A549 (cell line): ENCODE results near the gene SIGLEC7. TPM values are rescaled to one million over a fixed set of nuclear protein-coding genes. Genes with fewer than 3 reads are reported as not detected.

Source experiments
- ATAC-seq, 2 experiments: fragments of 200-7000 bp in 1 of 2; fragments of >200 bp in 1 of 2; cut with Nextera tagmentation in 1 of 2; cut with Tn5 transposase in 1 of 2; 3 replicates each; pipeline versions ENCODE4 v1.8.0 to v1.9.1; 2018 to 2020; ENCODE audit warnings: mild to moderate bottlenecking in 1 of 2, moderate library complexity in 1 of 2
- CTCF ChIA-PET: fragments of 300-600 bp; sonication (Branson Sonifier 250); formaldehyde crosslinking; extraction: SDS; loops from one replicate; lab custom pipeline; 2021; ENCODE audit warnings: antibody characterized with exemption, inconsistent platforms; lab: Yijun Ruan, JAX
- POLR2A ChIA-PET: fragments of 350-600 bp; formaldehyde crosslinking; extraction: SDS; loops from one replicate; lab custom pipeline; 2021; ENCODE audit warnings: antibody characterized with exemption, inconsistent platforms; lab: Yijun Ruan, JAX
- DNase-seq, 2 experiments: peaks; one replicate each; pipeline versions ENCODE4 v3.0.0 to v3.0.0-alpha.2; 2011 to 2016; ENCODE audit warnings: low read depth in 1 of 2, low spot score in 1 of 2
- FAIRE-seq: peaks from 2 replicates; lab custom pipeline; 2011; peaks lifted over from hg19 to GRCh38; lab: Jason Lieb, UNC
- H3K27ac ChIP-seq, 2 experiments: fragments of >200 bp; sonication (Bioruptor Twin); formaldehyde crosslinking; 3 replicates each; pipeline ENCODE4 v1.5.1; 2016 to 2017
- H3K4me1 ChIP-seq: fragments of >200 bp; sonication (Bioruptor Twin); formaldehyde crosslinking; 3 replicates; pipeline ENCODE4 v1.6.1; 2016
- H3K4me2 ChIP-seq: fragments of >200 bp; sonication (Bioruptor Twin); formaldehyde crosslinking; 3 replicates; pipeline ENCODE4 v1.6.1; 2016
- H3K4me3 ChIP-seq: fragments of >200 bp; sonication (Bioruptor Twin); formaldehyde crosslinking; 3 replicates; pipeline ENCODE4 v1.5.1; 2016
- H3K9me3 ChIP-seq: fragments of >200 bp; sonication (Bioruptor Twin); formaldehyde crosslinking; 3 replicates; pipeline ENCODE4 v1.6.1; 2016
- BHLHE40 ChIP-seq: IDR thresholded peaks from 2 replicates; pipeline ENCODE4 v1.6.1; 2012; ENCODE audit warnings: low read depth, low read length, inconsistent platforms
- EHMT2 ChIP-seq: fragments of 200-600 bp; sonication (generic); IDR thresholded peaks from 2 replicates; pipeline ENCODE4 v1.6.1; 2016; ENCODE audit warnings: antibody characterized with exemption, low read depth, mild to moderate bottlenecking, moderate library complexity
- FOXS1 ChIP-seq: fragments of 250-450 bp; sonication (Bioruptor Pico); IDR thresholded peaks from 2 replicates; pipeline ENCODE4 v1.5.0; 2020; ENCODE audit warnings: mild to moderate bottlenecking, moderate library complexity
- NR3C1 ChIP-seq: fragments of >200 bp; sonication (Bioruptor Twin); formaldehyde crosslinking; IDR thresholded peaks from 3 replicates; pipeline ENCODE4 v1.6.1; 2017
- PHF8 ChIP-seq: fragments of 200-600 bp; sonication (generic); IDR thresholded peaks from 2 replicates; pipeline ENCODE4 v1.6.1; 2016; ENCODE audit warnings: low read depth, mild to moderate bottlenecking, antibody characterized with exemption, moderate library complexity, borderline replicate concordance
- POLR2A ChIP-seq: IDR thresholded peaks from 2 replicates; pipeline ENCODE4 v1.6.1; 2012; ENCODE audit warnings: mild to moderate bottlenecking, low read length
- RAD21 ChIP-seq, 2 experiments: fragments of >200 bp in 1 of 2; sonication (Bioruptor Twin) in 1 of 2; formaldehyde crosslinking in 1 of 2; IDR thresholded peaks in 1 of 2; conservative IDR thresholded peaks in 1 of 2; 2 replicates in 1 of 2; 3 replicates in 1 of 2; pipeline ENCODE4 v1.6.1; 2012 to 2018; ENCODE audit warnings: inconsistent platforms in 1 of 2
- RARB ChIP-seq: fragments of 250-450 bp; sonication (Bioruptor Pico); IDR thresholded peaks from 2 replicates; pipeline ENCODE4 v1.8.0; 2021; ENCODE audit warnings: mild to moderate bottlenecking, moderate library complexity
- RFX5 ChIP-seq: fragments of 450-650 bp; IDR thresholded peaks from 2 replicates; pipeline ENCODE4 v1.7.1; 2014; ENCODE audit warnings: antibody characterized with exemption, mild to moderate bottlenecking, moderate library complexity
- RNF2 ChIP-seq: fragments of 200-600 bp; sonication (generic); IDR thresholded peaks from 2 replicates; pipeline ENCODE4 v1.6.1; 2016; ENCODE audit warnings: low read depth, mild to moderate bottlenecking, antibody characterized with exemption, moderate library complexity, borderline replicate concordance
- SMC3 ChIP-seq: fragments of >200 bp; sonication (Bioruptor Twin); formaldehyde crosslinking; IDR thresholded peaks from 3 replicates; pipeline ENCODE4 v1.6.1; 2018; ENCODE audit warnings: inconsistent platforms
- SREBF2 ChIP-seq: fragments of 450-650 bp; IDR thresholded peaks from 2 replicates; pipeline ENCODE4 v1.6.1; 2014; ENCODE audit warnings: mild to moderate bottlenecking, moderate library complexity
- TP53 ChIP-seq: fragments of 250-450 bp; sonication (Bioruptor Pico); IDR thresholded peaks from 2 replicates; pipeline ENCODE4 v1.5.0; 2021; ENCODE audit warnings: mild to moderate bottlenecking, moderate library complexity
- ZFP36 ChIP-seq: fragments of 450-650 bp; IDR thresholded peaks from 2 replicates; pipeline ENCODE4 v1.6.1; 2014; ENCODE audit warnings: borderline replicate concordance; ENCODE audit not compliant: partially characterized antibody
- WGBS: methylation state at CpG from one replicate; pipeline ENCODE4 v1.1.6; 2017; ENCODE audit errors: missing lambda C conversion rate; 5-methylcytosine and 5-hydroxymethylcytosine counted together
- polyA plus RNA-seq, 4 experiments: library from polyadenylated mRNA; depleted of rRNA in 3 of 4; stranded (reverse); fragments of >200 nt; fragmentation: RNase III in 1 of 4; extraction: RNeasy Plus Mini Kit Qiagen cat#74134 plus additional on column Dnase treatment in 1 of 4; gene quantifications; 2 replicates in 3 of 4; 3 replicates in 1 of 4; pipeline ENCODE4 v1.2.3, GENCODE V29; 2011 to 2017
- TF ChIP-seq, protein P1 (sequence below): IDR thresholded peaks from 2 replicates; pipeline ENCODE4 v1.6.1; 2012; ENCODE audit warnings: low read depth, borderline replicate concordance
- TF ChIP-seq, protein P2 (sequence below): fragments of 200-600 bp; sonication (generic); IDR thresholded peaks from 2 replicates; pipeline ENCODE4 v1.6.1; 2016; ENCODE audit warnings: antibody characterized with exemption, mild to moderate bottlenecking, moderate library complexity
- TF ChIP-seq, protein P3 (sequence below): IDR thresholded peaks from 2 replicates; pipeline ENCODE4 v1.6.1; 2012
- TF ChIP-seq, protein P4 (sequence below): fragments of 250-450 bp; sonication (Bioruptor Pico); IDR thresholded peaks from 2 replicates; pipeline ENCODE4 v1.5.0; 2021; ENCODE audit warnings: mild to moderate bottlenecking, moderate library complexity, borderline replicate concordance
- TF ChIP-seq, protein P5 (sequence below): fragments of 450-650 bp; IDR thresholded peaks from 2 replicates; pipeline ENCODE4 v1.6.1; 2014; ENCODE audit warnings: antibody characterized with exemption

Gene SIGLEC7
- polyA plus RNA-seq, 2 of the 4 experiments (the other 2 are of a cell fraction): not detected

DNA sequence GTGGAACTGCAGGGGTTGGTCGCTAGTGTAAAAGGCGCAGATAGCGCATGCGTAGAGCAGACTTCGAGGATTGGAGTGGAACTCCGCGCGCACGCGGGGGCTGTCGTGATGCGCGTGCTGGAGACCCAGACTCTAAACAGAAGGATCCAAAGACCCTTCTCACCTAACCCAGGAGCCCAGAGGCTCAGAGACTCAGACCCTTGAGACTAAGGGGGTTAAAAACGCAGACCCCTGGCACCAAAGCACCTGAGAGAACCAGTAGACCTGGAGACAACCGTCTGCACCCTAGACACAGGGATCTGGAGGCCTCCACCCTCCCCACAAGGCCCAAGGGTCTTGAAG, 33.3 kb upstream of the SIGLEC7 start:
- TF ChIP-seq, protein P1, sequence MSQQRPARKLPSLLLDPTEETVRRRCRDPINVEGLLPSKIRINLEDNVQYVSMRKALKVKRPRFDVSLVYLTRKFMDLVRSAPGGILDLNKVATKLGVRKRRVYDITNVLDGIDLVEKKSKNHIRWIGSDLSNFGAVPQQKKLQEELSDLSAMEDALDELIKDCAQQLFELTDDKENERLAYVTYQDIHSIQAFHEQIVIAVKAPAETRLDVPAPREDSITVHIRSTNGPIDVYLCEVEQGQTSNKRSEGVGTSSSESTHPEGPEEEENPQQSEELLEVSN: peak; percentile 94
- TF ChIP-seq, protein P2, sequence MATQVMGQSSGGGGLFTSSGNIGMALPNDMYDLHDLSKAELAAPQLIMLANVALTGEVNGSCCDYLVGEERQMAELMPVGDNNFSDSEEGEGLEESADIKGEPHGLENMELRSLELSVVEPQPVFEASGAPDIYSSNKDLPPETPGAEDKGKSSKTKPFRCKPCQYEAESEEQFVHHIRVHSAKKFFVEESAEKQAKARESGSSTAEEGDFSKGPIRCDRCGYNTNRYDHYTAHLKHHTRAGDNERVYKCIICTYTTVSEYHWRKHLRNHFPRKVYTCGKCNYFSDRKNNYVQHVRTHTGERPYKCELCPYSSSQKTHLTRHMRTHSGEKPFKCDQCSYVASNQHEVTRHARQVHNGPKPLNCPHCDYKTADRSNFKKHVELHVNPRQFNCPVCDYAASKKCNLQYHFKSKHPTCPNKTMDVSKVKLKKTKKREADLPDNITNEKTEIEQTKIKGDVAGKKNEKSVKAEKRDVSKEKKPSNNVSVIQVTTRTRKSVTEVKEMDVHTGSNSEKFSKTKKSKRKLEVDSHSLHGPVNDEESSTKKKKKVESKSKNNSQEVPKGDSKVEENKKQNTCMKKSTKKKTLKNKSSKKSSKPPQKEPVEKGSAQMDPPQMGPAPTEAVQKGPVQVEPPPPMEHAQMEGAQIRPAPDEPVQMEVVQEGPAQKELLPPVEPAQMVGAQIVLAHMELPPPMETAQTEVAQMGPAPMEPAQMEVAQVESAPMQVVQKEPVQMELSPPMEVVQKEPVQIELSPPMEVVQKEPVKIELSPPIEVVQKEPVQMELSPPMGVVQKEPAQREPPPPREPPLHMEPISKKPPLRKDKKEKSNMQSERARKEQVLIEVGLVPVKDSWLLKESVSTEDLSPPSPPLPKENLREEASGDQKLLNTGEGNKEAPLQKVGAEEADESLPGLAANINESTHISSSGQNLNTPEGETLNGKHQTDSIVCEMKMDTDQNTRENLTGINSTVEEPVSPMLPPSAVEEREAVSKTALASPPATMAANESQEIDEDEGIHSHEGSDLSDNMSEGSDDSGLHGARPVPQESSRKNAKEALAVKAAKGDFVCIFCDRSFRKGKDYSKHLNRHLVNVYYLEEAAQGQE: no peak
- TF ChIP-seq TP53 (CRISPR knock-in tag) (peak; percentile 69; the same call in 1 of the 2 replicates), POLR2A (peak; percentile 40; the same call in 1 of the 2 replicates), RARB (CRISPR knock-in tag) (no peak), ZFP36 (peak; percentile 11), EHMT2 (no peak), PHF8 (peak; percentile 49; the same call in 1 of the 2 replicates), SMC3 (no peak)
- TF ChIP-seq, protein P3, sequence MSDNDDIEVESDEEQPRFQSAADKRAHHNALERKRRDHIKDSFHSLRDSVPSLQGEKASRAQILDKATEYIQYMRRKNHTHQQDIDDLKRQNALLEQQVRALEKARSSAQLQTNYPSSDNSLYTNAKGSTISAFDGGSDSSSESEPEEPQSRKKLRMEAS: peak; percentile 59; the same call in 1 of the 2 replicates
- ChIA-PET CTCF (interaction anchor here (1.6 kb wide), 1 partner anchor 19 kb away, joined by 6 read pairs; no protein-coding TSS in a partner anchor), POLR2A (interaction anchor here (0.6 kb wide), 1 partner anchor 231 kb away, joined by 3 read pairs; no protein-coding TSS in a partner anchor)
- Histone ChIP-seq H3K27ac (peak overlapping the region; percentile 70 to 84), H3K4me3 (peak overlapping the region; percentile 66), H3K4me1 (peaks cover 10% of the 10 kb centered on the region), H3K4me2 (peak overlapping the region; percentile 87), H3K9me3 (no peaks in the 10 kb centered on the region)
- 3% methylated on average over 15 of the region's 15 CpGs for WGBS
- FAIRE-seq: no peak
- ATAC-seq: peak; percentile 55 to 56
- no peak for DNase-seq

DNA sequence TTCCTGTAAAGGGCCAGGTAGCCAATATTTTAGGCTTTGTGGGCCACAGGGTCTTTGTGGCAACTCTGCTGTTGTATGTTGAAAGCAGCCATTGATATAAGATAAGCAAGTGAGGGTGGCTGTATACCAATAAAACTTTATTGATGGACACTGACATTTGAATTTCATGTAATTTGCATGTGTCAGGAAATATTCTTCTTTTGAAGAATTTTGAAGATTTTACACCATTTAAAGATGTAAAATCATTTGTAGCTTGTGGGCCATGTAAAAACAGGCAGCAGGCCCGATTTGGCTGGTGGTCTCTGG, 31.5 kb upstream of the SIGLEC7 start:
- WGBS: 0% methylated on average over 1 of the region's 1 CpG
- Histone ChIP-seq H3K4me2 (no peak overlapping the region), H3K9me3 (no peaks in the 10 kb centered on the region), H3K4me3 (no peak overlapping the region), H3K4me1 (peaks cover 10% of the 10 kb centered on the region), H3K27ac (no peak overlapping the region)
- POLR2A ChIA-PET: no interaction called here
- no peak for DNase-seq
- FAIRE-seq: no peak
- TF ChIP-seq, protein P4, sequence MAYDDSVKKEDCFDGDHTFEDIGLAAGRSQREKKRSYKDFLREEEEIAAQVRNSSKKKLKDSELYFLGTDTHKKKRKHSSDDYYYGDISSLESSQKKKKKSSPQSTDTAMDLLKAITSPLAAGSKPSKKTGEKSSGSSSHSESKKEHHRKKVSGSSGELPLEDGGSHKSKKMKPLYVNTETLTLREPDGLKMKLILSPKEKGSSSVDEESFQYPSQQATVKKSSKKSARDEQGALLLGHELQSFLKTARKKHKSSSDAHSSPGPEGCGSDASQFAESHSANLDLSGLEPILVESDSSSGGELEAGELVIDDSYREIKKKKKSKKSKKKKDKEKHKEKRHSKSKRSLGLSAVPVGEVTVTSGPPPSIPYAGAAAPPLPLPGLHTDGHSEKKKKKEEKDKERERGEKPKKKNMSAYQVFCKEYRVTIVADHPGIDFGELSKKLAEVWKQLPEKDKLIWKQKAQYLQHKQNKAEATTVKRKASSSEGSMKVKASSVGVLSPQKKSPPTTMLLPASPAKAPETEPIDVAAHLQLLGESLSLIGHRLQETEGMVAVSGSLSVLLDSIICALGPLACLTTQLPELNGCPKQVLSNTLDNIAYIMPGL (CRISPR knock-in tag): no peak
- TF ChIP-seq RNF2 (no peak), NR3C1 (no peak), RAD21 (conservative IDR thresholded peaks at IDR 0.05 in 1 of 2, IDR thresholded peaks at IDR 0.05 in 1 of 2) (no peak), FOXS1 (CRISPR knock-in tag) (no peak), TP53 (CRISPR knock-in tag) (no peak), SREBF2 (no peak), RFX5 (no peak), EHMT2 (no peak), BHLHE40 (no peak)
- TF ChIP-seq, protein P5, sequence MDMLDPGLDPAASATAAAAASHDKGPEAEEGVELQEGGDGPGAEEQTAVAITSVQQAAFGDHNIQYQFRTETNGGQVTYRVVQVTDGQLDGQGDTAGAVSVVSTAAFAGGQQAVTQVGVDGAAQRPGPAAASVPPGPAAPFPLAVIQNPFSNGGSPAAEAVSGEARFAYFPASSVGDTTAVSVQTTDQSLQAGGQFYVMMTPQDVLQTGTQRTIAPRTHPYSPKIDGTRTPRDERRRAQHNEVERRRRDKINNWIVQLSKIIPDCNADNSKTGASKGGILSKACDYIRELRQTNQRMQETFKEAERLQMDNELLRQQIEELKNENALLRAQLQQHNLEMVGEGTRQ: no peak
- CTCF ChIA-PET: interaction anchor here (1.0 to 1.8 kb wide), 3 partner anchors 10 to 45 kb away, joined by 4 to 8 read pairs (median 5); no protein-coding TSS in a partner anchor
- ATAC-seq: no peak
